ENCODE results near the gene TMC6. TPM values are rescaled to one million over a fixed set of nuclear protein-coding genes. Genes with fewer than 3 reads are reported as not detected.

Gene TMC6
- total and polyA plus RNA-seq, 8 donors: 9.2 to 223 (median 41.7) TPM

DNA sequence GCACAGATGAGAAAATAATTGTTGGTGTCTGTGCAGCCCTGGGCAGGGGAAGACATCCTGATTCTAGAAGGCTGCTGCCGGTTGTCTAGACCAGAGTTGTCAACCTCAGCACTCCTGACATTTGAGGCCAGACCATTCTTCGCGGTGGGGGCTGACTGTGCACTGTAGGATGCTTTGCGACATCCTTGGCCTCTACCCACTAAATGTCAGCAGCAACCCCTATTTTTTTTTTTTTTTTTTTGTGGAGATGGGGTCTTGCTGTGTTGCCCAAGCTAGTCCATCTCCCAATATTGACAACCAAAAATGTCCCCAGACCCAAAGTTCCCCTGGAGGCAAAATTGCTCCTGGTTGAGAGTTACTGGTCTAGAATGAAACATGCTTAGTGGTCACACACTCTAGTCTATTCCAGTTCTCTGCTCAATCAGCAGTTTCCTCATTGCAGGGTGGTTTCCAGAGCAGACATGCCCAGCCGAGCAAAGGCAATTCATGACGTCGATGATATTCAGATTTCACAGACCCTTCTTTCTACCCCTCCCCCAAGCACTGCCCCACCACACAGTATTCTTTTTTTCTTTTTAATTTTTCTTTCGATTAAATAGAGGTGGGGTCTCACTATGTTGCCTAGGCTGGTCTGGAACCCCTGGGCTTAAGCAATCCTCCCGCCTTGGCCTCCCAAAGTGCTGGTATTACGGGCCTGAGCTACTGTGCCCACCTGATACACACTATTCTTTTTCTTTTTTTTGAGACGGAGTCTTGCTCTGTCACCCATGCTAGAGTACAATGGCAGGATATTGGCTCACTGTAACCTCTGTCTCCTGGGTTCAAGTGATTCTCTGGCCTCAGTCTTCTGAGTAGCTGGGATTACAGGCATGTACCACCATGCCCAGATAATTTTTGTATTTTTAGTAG is 26.6 kb upstream of the TMC6 start:
- H3K27ac ChIP-seq: no peak overlapping the region
- WGBS, 5 donors: 80 to 90% (median 84%) methylated on average over 11 of the region's 11 CpGs
- no peaks in the 10 kb centered on the region for H3K36me3 ChIP-seq
- H3K27me3 ChIP-seq: no peaks in the 10 kb centered on the region
- intact Hi-C loops (cut with DNase I; ENCODE audit: low total_unique reads): no loop called here
- no peaks in the 10 kb centered on the region for H3K9me3 ChIP-seq
- no peak overlapping the region for H3K4me3 ChIP-seq
- peak in 1 of 2 donors; percentile 60 for DNase-seq
- TF ChIP-seq POLR2AphosphoS5 (IDR thresholded peaks at IDR 0.05) (no peak), POLR2A (IDR thresholded peaks at IDR 0.05) (no peak), EP300 (IDR thresholded peaks at IDR 0.05) (no peak)
- TF ChIP-seq, protein P1, sequence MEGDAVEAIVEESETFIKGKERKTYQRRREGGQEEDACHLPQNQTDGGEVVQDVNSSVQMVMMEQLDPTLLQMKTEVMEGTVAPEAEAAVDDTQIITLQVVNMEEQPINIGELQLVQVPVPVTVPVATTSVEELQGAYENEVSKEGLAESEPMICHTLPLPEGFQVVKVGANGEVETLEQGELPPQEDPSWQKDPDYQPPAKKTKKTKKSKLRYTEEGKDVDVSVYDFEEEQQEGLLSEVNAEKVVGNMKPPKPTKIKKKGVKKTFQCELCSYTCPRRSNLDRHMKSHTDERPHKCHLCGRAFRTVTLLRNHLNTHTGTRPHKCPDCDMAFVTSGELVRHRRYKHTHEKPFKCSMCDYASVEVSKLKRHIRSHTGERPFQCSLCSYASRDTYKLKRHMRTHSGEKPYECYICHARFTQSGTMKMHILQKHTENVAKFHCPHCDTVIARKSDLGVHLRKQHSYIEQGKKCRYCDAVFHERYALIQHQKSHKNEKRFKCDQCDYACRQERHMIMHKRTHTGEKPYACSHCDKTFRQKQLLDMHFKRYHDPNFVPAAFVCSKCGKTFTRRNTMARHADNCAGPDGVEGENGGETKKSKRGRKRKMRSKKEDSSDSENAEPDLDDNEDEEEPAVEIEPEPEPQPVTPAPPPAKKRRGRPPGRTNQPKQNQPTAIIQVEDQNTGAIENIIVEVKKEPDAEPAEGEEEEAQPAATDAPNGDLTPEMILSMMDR (IDR thresholded peaks at IDR 0.05): no peak
- H3K4me1 ChIP-seq: peaks cover 0 to 21% (median 9%) of the 10 kb centered on the region in 4 donors

DNA sequence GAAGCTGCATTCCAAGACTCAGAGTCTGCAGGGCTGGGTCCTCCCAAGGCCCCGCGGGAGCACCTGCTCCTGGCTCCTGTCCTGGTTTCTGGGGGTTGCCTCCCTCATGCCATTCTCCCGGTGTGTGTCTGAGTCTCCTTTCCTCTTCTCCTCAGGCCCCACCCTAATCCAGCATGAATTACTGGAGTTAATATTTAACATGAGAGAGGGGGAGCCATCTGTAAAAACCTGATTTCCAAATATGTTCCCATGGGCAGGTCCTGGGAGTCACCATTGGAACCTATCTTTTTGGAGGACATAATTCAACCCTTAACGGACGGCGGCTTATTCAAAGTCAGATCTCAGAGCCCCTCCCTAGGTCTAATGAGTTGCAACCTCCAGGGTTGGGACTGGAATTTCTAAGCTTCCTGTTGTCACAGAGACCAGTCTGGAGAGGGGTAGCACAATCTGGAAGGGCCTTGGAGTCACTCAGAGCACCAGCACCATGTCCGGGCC is 23.0 kb upstream of the TMC6 start:
- peak in 1 of 2 donors; percentile 58 for DNase-seq
- Histone ChIP-seq H3K27me3 (no peaks in the 10 kb centered on the region), H3K36me3 (no peaks in the 10 kb centered on the region), H3K27ac (peak overlapping the region in 4 of 5 donors; percentile 12 to 79 (median 54)), H3K4me3 (no peak overlapping the region), H3K4me1 (peaks cover 6 to 50% (median 25%) of the 10 kb centered on the region in 4 donors), H3K9me3 (no peaks in the 10 kb centered on the region)
- peak in 1 of 3 donors; percentile 41 for TF ChIP-seq POLR2AphosphoS5 (IDR thresholded peaks at IDR 0.05)
- no peak for TF ChIP-seq POLR2A (IDR thresholded peaks at IDR 0.05)
- whole genome bisulfite sequencing, 5 donors: 28 to 49% (median 32%) methylated on average over 7 of the region's 7 CpGs
- intact Hi-C loops (cut with DNase I; ENCODE audit: low total_unique reads): no loop called here

DNA sequence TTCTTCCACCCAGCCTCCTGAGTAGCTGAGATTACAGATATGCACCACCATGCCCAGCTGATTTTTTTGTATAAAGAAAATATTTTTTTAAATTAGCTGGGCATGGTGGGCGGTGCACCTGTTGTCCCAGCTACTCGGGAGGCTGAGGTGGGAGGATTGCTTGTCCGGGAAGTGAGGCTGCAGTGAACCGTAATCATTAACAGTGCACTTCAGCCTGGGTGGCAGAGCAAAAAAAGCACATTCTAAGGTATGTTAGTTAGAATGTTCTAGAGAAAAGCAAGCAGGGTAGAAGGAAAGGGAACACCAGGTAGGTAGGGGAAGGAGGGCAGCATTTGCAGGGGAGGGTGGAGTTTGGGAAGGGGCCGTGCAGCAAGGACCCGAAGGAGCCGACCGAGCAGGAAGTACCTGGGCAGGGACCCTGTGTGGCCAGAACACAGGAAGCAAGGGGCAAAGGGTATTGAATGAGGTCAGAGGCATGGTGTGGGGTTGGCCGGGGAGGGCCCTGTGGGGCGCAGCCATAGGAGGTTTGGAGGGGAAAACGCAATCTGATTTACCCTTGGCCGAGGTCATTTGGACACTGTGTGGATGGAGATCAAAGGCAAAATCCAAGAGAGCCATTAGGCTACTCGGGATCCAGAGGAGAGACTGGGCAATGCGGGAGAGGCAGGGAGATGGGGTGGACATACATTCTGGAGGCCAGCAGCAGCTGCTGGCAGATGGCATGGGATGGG is 19.9 kb upstream of the TMC6 start:
- H3K36me3 ChIP-seq: no peaks in the 10 kb centered on the region
- intact Hi-C loops (cut with DNase I; ENCODE audit: low total_unique reads): no loop called here
- no peak for DNase-seq

DNA sequence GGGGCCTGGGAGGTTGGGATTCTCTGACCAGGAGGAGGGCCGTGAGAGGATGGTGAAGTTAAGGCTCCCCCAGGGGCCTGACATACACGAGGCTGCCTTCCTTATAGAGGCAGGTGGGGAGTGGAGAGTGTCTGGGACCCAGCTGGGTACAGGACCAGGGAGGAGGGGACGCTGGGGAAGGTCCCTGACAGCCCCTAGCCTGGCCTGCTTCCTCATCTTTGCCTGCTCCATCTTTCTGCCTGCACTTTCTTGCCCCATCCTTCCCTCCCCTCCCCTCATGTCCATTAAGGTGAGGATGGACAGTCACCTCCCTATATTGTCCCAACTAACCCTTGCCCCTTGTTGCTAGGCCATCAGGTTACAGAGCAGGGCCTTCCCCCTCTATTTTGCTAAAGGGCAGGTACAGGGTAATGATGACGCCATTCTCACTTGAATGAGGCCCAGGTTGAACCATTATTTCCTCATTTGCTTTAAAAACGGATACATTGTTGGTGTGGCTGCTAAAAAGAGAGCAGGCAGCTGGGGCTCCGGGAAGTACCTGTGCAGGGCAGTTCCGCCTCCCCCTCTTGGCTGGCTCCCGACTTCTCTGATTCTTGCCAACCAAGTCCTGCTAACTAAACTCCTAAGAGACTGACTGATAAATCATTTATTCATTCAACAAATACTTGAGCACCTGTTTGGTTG is 18.9 kb upstream of the TMC6 start:
- TF ChIP-seq, protein P1 (IDR thresholded peaks at IDR 0.05): no peak
- TF ChIP-seq POLR2AphosphoS5 (IDR thresholded peaks at IDR 0.05): no peak
- no peak for TF ChIP-seq EP300 (IDR thresholded peaks at IDR 0.05)
- TF ChIP-seq POLR2A (IDR thresholded peaks at IDR 0.05): no peak
- H3K4me3 ChIP-seq: no peak overlapping the region
- peaks cover 31 to 91% (median 61%) of the 10 kb centered on the region in 4 donors for H3K4me1 ChIP-seq
- H3K27ac ChIP-seq: peak overlapping the region in 4 of 5 donors; percentile 1 to 87 (median 66)
- intact Hi-C loops (cut with DNase I; ENCODE audit: low total_unique reads): no loop called here
- H3K9me3 ChIP-seq: no peaks in the 10 kb centered on the region
- H3K27me3 ChIP-seq: no peaks in the 10 kb centered on the region
- no peaks in the 10 kb centered on the region for H3K36me3 ChIP-seq
- 44 to 61% (median 48%) methylated on average over 6 to 8 of the region's 8 CpGs for WGBS, 5 donors
- peak; percentile 70 to 86 for DNase-seq

More for the DNA sequence above, 19.9 kb upstream of the TMC6 start:
- H3K27ac ChIP-seq: peak overlapping the region in 2 of 5 donors; percentile 81 to 87
- H3K4me1 ChIP-seq: peaks cover 31 to 81% (median 55%) of the 10 kb centered on the region in 4 donors
- no peaks in the 10 kb centered on the region for H3K9me3 ChIP-seq
- H3K4me3 ChIP-seq: no peak overlapping the region
- H3K27me3 ChIP-seq: no peaks in the 10 kb centered on the region
- TF ChIP-seq EP300 (IDR thresholded peaks at IDR 0.05) (no peak), POLR2A (IDR thresholded peaks at IDR 0.05) (no peak), POLR2AphosphoS5 (IDR thresholded peaks at IDR 0.05) (no peak)
- TF ChIP-seq, protein P1 (IDR thresholded peaks at IDR 0.05): no peak
- 56 to 62% (median 61%) methylated on average over 14 of the region's 14 CpGs for WGBS, 5 donors
